ENCODE measurements around the gene GFRA1. TPM values are rescaled to one million over a fixed set of nuclear protein-coding genes. Genes with fewer than 3 reads are reported as not detected.
"Not testable (repeated sequence)": the region's sequence is repeated elsewhere in the genome, so short reads cannot be mapped to it uniquely, and the experiment has no call there.

The GFRA1 gene
- polyA plus RNA-seq, 4 donors = 24.0 to 104 (median 27.0) TPM

GRCh38 chr10:116165941-116166340 lies 107.1 kb downstream of the GFRA1 start:
- DNase-seq (ENCODE audit: low read depth in 4 of 4, low spot score in 3 of 4) = not testable (repeated sequence)

GRCh38 chr10:116164291-116164690 lies 108.7 kb downstream of the GFRA1 start:
- no peak for DNase-seq (ENCODE audit: low read depth in 4 of 4, low spot score in 3 of 4)

GRCh38 chr10:116163333-116164131 lies 109.5 kb downstream of the GFRA1 start:
- DNase-seq (ENCODE audit: low read depth in 4 of 4, low spot score in 3 of 4) = no peak

GRCh38 chr10:116162851-116163250 lies 110.2 kb downstream of the GFRA1 start:
- no peak for DNase-seq (ENCODE audit: low read depth in 4 of 4, low spot score in 3 of 4)

- DNase-seq (ENCODE audit: low read depth in 4 of 4, low spot score in 3 of 4) = no peak
Observed at GRCh38 chr10:116160271-116160670, 112.7 kb downstream of the GFRA1 start.

- no peak for DNase-seq (ENCODE audit: low read depth in 4 of 4, low spot score in 3 of 4)
Observed at GRCh38 chr10:116159197-116159596, 113.8 kb downstream of the GFRA1 start.

- DNase-seq (ENCODE audit: low read depth in 4 of 4, low spot score in 3 of 4) = no peak
Observed at GRCh38 chr10:116158036-116158435, 115.0 kb downstream of the GFRA1 start.

GRCh38 chr10:116157485-116157884 lies 115.5 kb downstream of the GFRA1 start:
- no peak for DNase-seq (ENCODE audit: low read depth in 4 of 4, low spot score in 3 of 4)

GRCh38 chr10:116156819-116157218 lies 116.2 kb downstream of the GFRA1 start:
- DNase-seq (ENCODE audit: low read depth in 4 of 4, low spot score in 3 of 4) = no peak

- DNase-seq (ENCODE audit: low read depth in 4 of 4, low spot score in 3 of 4) = no peak
Observed at GRCh38 chr10:116155191-116155590, 117.8 kb downstream of the GFRA1 start.

- no peak for DNase-seq (ENCODE audit: low read depth in 4 of 4, low spot score in 3 of 4)
Observed at GRCh38 chr10:116154651-116155050, 118.4 kb downstream of the GFRA1 start.

- no peak for DNase-seq (ENCODE audit: low read depth in 4 of 4, low spot score in 3 of 4)
Observed at GRCh38 chr10:116151076-116151475, 121.9 kb downstream of the GFRA1 start.

- no peak for DNase-seq (ENCODE audit: low read depth in 4 of 4, low spot score in 3 of 4)
Observed at GRCh38 chr10:116150606-116151005, 122.4 kb downstream of the GFRA1 start.

GRCh38 chr10:116147147-116147905 lies 125.7 kb downstream of the GFRA1 start:
- DNase-seq (ENCODE audit: low read depth in 4 of 4, low spot score in 3 of 4) = no peak

- no peak for DNase-seq (ENCODE audit: low read depth in 4 of 4, low spot score in 3 of 4)
Observed at GRCh38 chr10:116146372-116147140, 126.5 kb downstream of the GFRA1 start.

GRCh38 chr10:116143673-116144222 lies 129.3 kb downstream of the GFRA1 start:
- DNase-seq (ENCODE audit: low read depth in 4 of 4, low spot score in 3 of 4) = no peak

- no peak for DNase-seq (ENCODE audit: low read depth in 4 of 4, low spot score in 3 of 4)
Observed at GRCh38 chr10:116141855-116142254, 131.2 kb downstream of the GFRA1 start.

GRCh38 chr10:116141246-116141645 lies 131.8 kb downstream of the GFRA1 start:
- no peak for DNase-seq (ENCODE audit: low read depth in 4 of 4, low spot score in 3 of 4)

GRCh38 chr10:116139886-116140285 lies 133.1 kb downstream of the GFRA1 start:
- DNase-seq (ENCODE audit: low read depth in 4 of 4, low spot score in 3 of 4) = no peak

GRCh38 chr10:116138897-116139296 lies 134.1 kb downstream of the GFRA1 start:
- no peak for DNase-seq (ENCODE audit: low read depth in 4 of 4, low spot score in 3 of 4)

- no peak for DNase-seq (ENCODE audit: low read depth in 4 of 4, low spot score in 3 of 4)
Observed at GRCh38 chr10:116136261-116136660, 136.7 kb downstream of the GFRA1 start.
